WERI-Rb-1 (cell line): ENCODE measurements around the gene ITPRID1.
A peak's percentile ranks its signal among the peaks of the same experiment; 100 is the strongest.

Experiments used
- DNase-seq: peaks from one replicate; pipeline ENCODE4 v3.0.0-alpha.2; 2020
- H3K27ac ChIP-seq: fragments of 250-450 bp; sonication (Bioruptor Pico); 2 replicates; pipeline ENCODE4 v1.5.1; 2020; ENCODE audit warnings: mild to moderate bottlenecking, moderate library complexity
- H3K27me3 ChIP-seq: fragments of 250-450 bp; sonication (Bioruptor Pico); 2 replicates; pipeline ENCODE4 v1.5.1; 2021; ENCODE audit warnings: mild to moderate bottlenecking, low read depth, moderate library complexity; ENCODE audit not compliant: insufficient read depth, severe bottlenecking
- H3K36me3 ChIP-seq: fragments of 250-450 bp; sonication (Bioruptor Pico); 2 replicates; pipeline ENCODE4 v1.5.1; 2020; ENCODE audit warnings: mild to moderate bottlenecking, moderate library complexity
- H3K4me3 ChIP-seq: 2 replicates; pipeline ENCODE4 v1.5.1; 2011; ENCODE audit warnings: low read depth, mild to moderate bottlenecking, control low read depth, low read length
- H3K9me3 ChIP-seq: fragments of 250-450 bp; sonication (Bioruptor Pico); 2 replicates; pipeline ENCODE4 v1.5.1; 2021; ENCODE audit warnings: mild to moderate bottlenecking, moderate library complexity; ENCODE audit not compliant: severe bottlenecking
- CTCF ChIP-seq: IDR thresholded peaks from 2 replicates; pipeline ENCODE4 v1.5.1; 2011; ENCODE audit warnings: low read depth, mild to moderate bottlenecking, control low read depth, inconsistent platforms, low read length

The ITPRID1 gene

GRCh38 chr7:31651234-31652062 lies 137.6 kb downstream of the ITPRID1 start:
- Histone ChIP-seq H3K27me3 (no peaks in the 10 kb centered on the region), H3K36me3 (no peaks in the 10 kb centered on the region), H3K9me3 (no peaks in the 10 kb centered on the region), H3K4me3 (no peak overlapping the region), H3K27ac (no peak overlapping the region)
- DNase-seq, result no peak
- TF ChIP-seq CTCF, result no peak

- Histone ChIP-seq H3K9me3 (no peaks in the 10 kb centered on the region), H3K36me3 (no peaks in the 10 kb centered on the region), H3K27me3 (no peaks in the 10 kb centered on the region), H3K4me3 (no peak overlapping the region), H3K27ac (no peak overlapping the region)
- no peak for DNase-seq
- no peak for TF ChIP-seq CTCF
Observed at GRCh38 chr7:31652063-31652326, 138.1 kb downstream of the ITPRID1 start.

- Histone ChIP-seq H3K27ac (no peak overlapping the region), H3K4me3 (no peak overlapping the region), H3K9me3 (no peaks in the 10 kb centered on the region), H3K36me3 (no peaks in the 10 kb centered on the region), H3K27me3 (peaks cover 14% of the 10 kb centered on the region)
- DNase-seq, result no peak
- TF ChIP-seq CTCF, result 0 out of 2 replicates have a peak, but pooled peaks have one; percentile 10
Observed at GRCh38 chr7:31663072-31663471, 149.2 kb downstream of the ITPRID1 start.

- H3K27me3 ChIP-seq, result peaks cover 14% of the 10 kb centered on the region
- no peak overlapping the region for H3K27ac ChIP-seq
- TF ChIP-seq CTCF, result no peak
- no peaks in the 10 kb centered on the region for H3K9me3 ChIP-seq
- no peak overlapping the region for H3K4me3 ChIP-seq
- H3K36me3 ChIP-seq, result no peaks in the 10 kb centered on the region
- no peak for DNase-seq
Observed at GRCh38 chr7:31664890-31665289, 151.0 kb downstream of the ITPRID1 start.

GRCh38 chr7:31665546-31665945 lies 151.7 kb downstream of the ITPRID1 start:
- no peak overlapping the region for H3K27ac ChIP-seq
- TF ChIP-seq CTCF, result no peak
- no peak overlapping the region for H3K4me3 ChIP-seq
- peaks cover 14% of the 10 kb centered on the region for H3K27me3 ChIP-seq
- H3K9me3 ChIP-seq, result peaks cover 2% of the 10 kb centered on the region
- no peaks in the 10 kb centered on the region for H3K36me3 ChIP-seq
- DNase-seq, result no peak

- Histone ChIP-seq H3K36me3 (no peaks in the 10 kb centered on the region), H3K4me3 (no peak overlapping the region), H3K9me3 (peaks cover 4% of the 10 kb centered on the region), H3K27me3 (peaks cover 4% of the 10 kb centered on the region), H3K27ac (no peak overlapping the region)
- DNase-seq, result no peak
- TF ChIP-seq CTCF, result no peak
Observed at GRCh38 chr7:31669461-31669860, 155.6 kb downstream of the ITPRID1 start.
